HUES48 (cell line): ENCODE results near the gene RSPRY1.
"Not testable (repeated sequence)": the region's sequence is repeated elsewhere in the genome, so short reads cannot be mapped to it uniquely, and the experiment has no call there.

Experiments
- H3K27ac ChIP-seq: one replicate; pipeline ENCODE4 v1.7.0; 2013; ENCODE audit warnings: low read depth, low read length, inconsistent platforms
- H3K27me3 ChIP-seq: 2 replicates; pipeline ENCODE4 v1.6.1; 2013; ENCODE audit warnings: mild to moderate bottlenecking, low read length; ENCODE audit not compliant: control insufficient read depth, insufficient read depth
- H3K36me3 ChIP-seq: 2 replicates; pipeline ENCODE4 v1.6.1; 2013; ENCODE audit warnings: low read length; ENCODE audit not compliant: control insufficient read depth, insufficient read depth
- H3K4me1 ChIP-seq: 2 replicates; pipeline ENCODE4 v1.6.1; 2013; ENCODE audit warnings: mild to moderate bottlenecking, low read length; ENCODE audit not compliant: control insufficient read depth, insufficient read depth
- H3K4me3 ChIP-seq: 2 replicates; pipeline ENCODE4 v1.5.1; 2013; ENCODE audit warnings: mild to moderate bottlenecking, low read depth, low read length
- H3K9ac ChIP-seq: 2 replicates; pipeline ENCODE4 v1.6.1; 2013; ENCODE audit warnings: mild to moderate bottlenecking, low read depth, low read length, moderate library complexity
- H3K9me3 ChIP-seq: 2 replicates; pipeline ENCODE4 v1.6.1; 2013; ENCODE audit warnings: low read length; ENCODE audit not compliant: control insufficient read depth, insufficient read depth

The RSPRY1 gene

DNA sequence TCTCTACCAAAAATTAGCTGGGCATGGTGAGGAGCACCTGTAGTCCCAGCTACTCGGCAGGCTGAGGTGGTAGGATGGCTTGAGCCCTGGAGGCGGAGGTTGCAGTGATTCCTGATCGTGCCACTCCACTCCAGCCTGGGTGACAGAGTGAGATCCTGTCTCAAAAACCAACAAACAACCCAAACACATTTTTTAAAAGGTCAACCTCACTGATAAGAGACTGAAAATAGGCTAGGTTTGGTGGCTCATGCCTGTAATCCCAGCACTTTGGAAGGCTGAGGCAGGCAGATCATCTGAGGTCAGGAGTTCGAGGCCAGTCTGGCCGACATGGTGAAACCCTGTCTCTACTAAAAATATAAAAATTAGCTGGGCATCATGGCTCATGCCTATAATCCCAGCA, 89.8 kb downstream of the RSPRY1 start:
- H3K4me3 ChIP-seq, H3K4me1 ChIP-seq, H3K9ac ChIP-seq, H3K27me3 ChIP-seq, H3K27ac ChIP-seq, H3K9me3 ChIP-seq, H3K36me3 ChIP-seq: not testable (repeated sequence)

- Histone ChIP-seq H3K36me3 (no peaks in the 10 kb centered on the region), H3K27me3 (peaks cover 6% of the 10 kb centered on the region; the same call in 1 of the 2 replicates), H3K4me1 (no peaks in the 10 kb centered on the region), H3K4me3 (no peak overlapping the region), H3K27ac (no peak overlapping the region), H3K9ac (no peak overlapping the region), H3K9me3 (no peaks in the 10 kb centered on the region)
Measured at GRCh38 chr16:57276596-57276995, 90.5 kb downstream of the RSPRY1 start.

- peaks cover 15% of the 10 kb centered on the region for H3K27me3 ChIP-seq
- no peaks in the 10 kb centered on the region for H3K9me3 ChIP-seq
- no peaks in the 10 kb centered on the region for H3K36me3 ChIP-seq
- no peak overlapping the region for H3K4me3 ChIP-seq
- no peak overlapping the region for H3K27ac ChIP-seq
- H3K9ac ChIP-seq: no peak overlapping the region
- H3K4me1 ChIP-seq: no peaks in the 10 kb centered on the region
Measured at GRCh38 chr16:57277586-57277985, 91.5 kb downstream of the RSPRY1 start.

- Histone ChIP-seq H3K27me3 (peaks cover 24% of the 10 kb centered on the region), H3K9ac (no peak overlapping the region), H3K36me3 (no peaks in the 10 kb centered on the region), H3K4me1 (no peaks in the 10 kb centered on the region), H3K9me3 (no peaks in the 10 kb centered on the region), H3K27ac (no peak overlapping the region), H3K4me3 (no peak overlapping the region)
Measured at GRCh38 chr16:57278494-57278893, 92.4 kb downstream of the RSPRY1 start.

DNA sequence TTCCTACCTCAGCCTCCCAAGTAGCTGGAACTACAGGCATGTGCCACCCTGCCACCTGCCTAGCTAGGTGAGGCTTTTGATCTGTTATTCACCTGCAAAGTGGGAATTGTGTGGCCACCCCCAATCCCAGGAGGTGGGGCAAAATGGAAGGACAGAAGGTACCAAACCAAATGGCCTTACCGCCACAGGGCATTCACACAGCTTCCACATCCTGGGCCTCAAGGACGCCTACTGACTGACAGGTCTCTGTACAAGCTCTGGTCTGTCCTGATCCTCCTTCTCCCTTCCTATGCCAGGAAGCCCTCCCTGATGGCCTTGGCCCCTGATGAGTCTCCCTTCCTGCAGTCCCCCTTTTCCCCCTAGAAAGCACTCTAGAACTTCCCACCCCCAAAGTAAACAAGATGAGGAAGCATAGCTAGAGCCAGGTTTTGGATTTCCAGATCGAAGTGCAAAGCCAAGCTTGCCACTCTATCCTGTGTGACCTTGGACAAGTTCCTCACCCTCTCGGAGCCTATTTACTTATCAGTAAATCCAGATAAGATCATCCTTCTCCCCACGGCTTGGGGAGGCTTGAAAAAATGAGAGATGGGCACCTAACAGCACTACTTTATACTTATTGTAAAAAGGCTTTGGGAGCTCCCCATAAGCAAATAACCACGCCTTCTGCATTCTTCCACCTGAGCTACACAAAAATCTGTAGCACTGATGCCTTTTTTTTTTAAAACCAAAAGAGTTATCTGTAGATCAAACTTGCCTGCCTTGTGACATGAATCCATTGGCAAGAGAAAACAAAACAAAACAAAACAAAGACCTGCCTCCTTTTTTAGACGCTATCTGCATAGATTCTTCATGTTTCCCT, 93.9 kb downstream of the RSPRY1 start:
- Histone ChIP-seq H3K27ac (no peak overlapping the region), H3K4me3 (no peak overlapping the region), H3K9me3 (no peaks in the 10 kb centered on the region), H3K4me1 (no peaks in the 10 kb centered on the region), H3K27me3 (peaks cover 39% of the 10 kb centered on the region), H3K36me3 (no peaks in the 10 kb centered on the region), H3K9ac (no peak overlapping the region)

- Histone ChIP-seq H3K9me3 (no peaks in the 10 kb centered on the region), H3K27me3 (peaks cover 45% of the 10 kb centered on the region), H3K4me1 (no peaks in the 10 kb centered on the region), H3K9ac (no peak overlapping the region), H3K27ac (no peak overlapping the region), H3K36me3 (no peaks in the 10 kb centered on the region), H3K4me3 (no peak overlapping the region)
Measured at GRCh38 chr16:57281791-57282190, 95.7 kb downstream of the RSPRY1 start.

DNA sequence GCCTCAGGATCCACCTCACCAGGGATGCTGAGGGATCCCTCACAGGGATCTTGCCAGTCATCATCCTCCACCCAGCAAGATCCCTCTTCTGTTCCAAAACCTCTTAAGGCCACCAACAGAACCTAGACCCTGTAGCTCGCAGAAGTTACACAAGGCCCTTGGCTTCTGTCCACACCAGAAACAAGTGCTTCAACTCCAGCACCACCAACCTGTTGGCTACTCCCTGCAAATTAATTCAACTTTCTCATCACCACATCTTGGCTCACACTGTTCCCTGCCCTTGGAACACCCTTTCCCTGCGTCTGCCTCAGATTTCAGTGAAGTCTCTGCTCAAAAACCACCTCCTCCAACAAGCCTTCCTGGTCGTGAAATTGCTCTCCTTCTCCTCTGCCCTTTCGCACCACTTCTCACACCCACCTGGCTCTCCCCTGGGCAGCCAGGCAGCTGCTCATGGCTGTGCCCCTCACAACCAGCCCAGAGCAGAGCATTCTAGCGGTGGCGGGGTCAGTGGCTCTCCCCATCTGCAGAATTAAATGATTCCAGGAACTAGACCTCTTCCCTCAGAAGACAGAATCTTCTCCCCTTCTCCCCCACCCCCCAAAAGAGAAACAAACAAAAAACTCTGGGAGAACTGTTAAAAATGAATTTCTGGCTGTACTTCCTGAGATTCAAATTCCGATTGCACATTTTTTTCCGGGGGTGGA, 96.5 kb downstream of the RSPRY1 start:
- Histone ChIP-seq H3K9ac (no peak overlapping the region), H3K4me1 (no peaks in the 10 kb centered on the region), H3K36me3 (no peaks in the 10 kb centered on the region), H3K9me3 (no peaks in the 10 kb centered on the region), H3K27ac (no peak overlapping the region), H3K4me3 (no peak overlapping the region), H3K27me3 (peaks cover 45% of the 10 kb centered on the region)

- Histone ChIP-seq H3K27ac (no peak overlapping the region), H3K36me3 (no peaks in the 10 kb centered on the region), H3K4me1 (no peaks in the 10 kb centered on the region), H3K9ac (no peak overlapping the region), H3K27me3 (peaks cover 45% of the 10 kb centered on the region), H3K4me3 (peak overlapping the region; percentile 72; the same call in 1 of the 2 replicates), H3K9me3 (no peaks in the 10 kb centered on the region)
Measured at GRCh38 chr16:57283214-57283958, 97.3 kb downstream of the RSPRY1 start.

- no peak overlapping the region for H3K27ac ChIP-seq
- no peak overlapping the region for H3K9ac ChIP-seq
Measured at GRCh38 chr16:57283959-57284208, 97.8 kb downstream of the RSPRY1 start.

GRCh38 chr16:57284209-57284951, 98.3 kb downstream of the RSPRY1 start, which contains the start of gene PLLP:
Gene PLLP (minus strand): TSS chr16:57284672. CDS start chr16:57284540, 132 bp downstream.
- Histone ChIP-seq H3K4me3 (peak within 1 kb of the TSS; percentile 72), H3K27me3 (peaks cover 45% of the 10 kb centered on the region), H3K9ac (peak within 1 kb of the TSS; percentile 10; the same call in 1 of the 2 replicates), H3K27ac (no peak within 1 kb of the TSS), H3K36me3 (no peaks in the 10 kb centered on the region), H3K9me3 (no peaks in the 10 kb centered on the region), H3K4me1 (no peaks in the 10 kb centered on the region)

More at GRCh38 chr16:57283959-57284208, 97.8 kb downstream of the RSPRY1 start:
- peaks cover 45% of the 10 kb centered on the region for H3K27me3 ChIP-seq
- H3K4me1 ChIP-seq: no peaks in the 10 kb centered on the region
- no peaks in the 10 kb centered on the region for H3K36me3 ChIP-seq
- no peaks in the 10 kb centered on the region for H3K9me3 ChIP-seq
- H3K4me3 ChIP-seq: peak overlapping the region; percentile 72
